HG03565 (cell line): ENCODE results near the gene ARHGEF37.
A peak's percentile ranks its signal among the peaks of the same experiment; 100 is the strongest.

Experiments
- ATAC-seq: cut with Tn5 transposase; IDR thresholded peaks from one replicate; pipeline ENCODE4 v1.9.1; 2021; ENCODE audit warnings: mild to moderate bottlenecking, moderate library complexity; ENCODE audit not compliant: unreplicated experiment

Gene ARHGEF37

DNA sequence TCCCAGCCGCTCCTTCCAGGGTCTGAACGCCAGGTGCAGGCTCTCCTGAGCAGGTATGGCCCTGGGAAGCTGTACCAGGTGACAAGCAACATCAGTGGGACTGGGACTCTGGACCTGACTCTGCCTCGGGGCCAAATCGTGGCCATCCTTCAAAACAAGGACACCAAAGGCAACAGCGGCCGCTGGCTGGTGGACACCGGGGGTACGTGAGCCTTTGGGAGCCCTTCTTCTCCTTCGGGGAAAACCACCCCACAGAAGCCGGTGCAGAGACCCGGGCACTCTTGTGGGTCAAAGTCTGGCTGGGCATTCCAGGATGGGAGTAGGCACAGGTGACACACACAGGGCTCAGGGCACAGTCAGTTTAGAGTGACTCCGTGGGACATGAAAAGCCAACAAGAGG is 45.8 kb downstream of the ARHGEF37 start:
- ATAC-seq, result no peak

DNA sequence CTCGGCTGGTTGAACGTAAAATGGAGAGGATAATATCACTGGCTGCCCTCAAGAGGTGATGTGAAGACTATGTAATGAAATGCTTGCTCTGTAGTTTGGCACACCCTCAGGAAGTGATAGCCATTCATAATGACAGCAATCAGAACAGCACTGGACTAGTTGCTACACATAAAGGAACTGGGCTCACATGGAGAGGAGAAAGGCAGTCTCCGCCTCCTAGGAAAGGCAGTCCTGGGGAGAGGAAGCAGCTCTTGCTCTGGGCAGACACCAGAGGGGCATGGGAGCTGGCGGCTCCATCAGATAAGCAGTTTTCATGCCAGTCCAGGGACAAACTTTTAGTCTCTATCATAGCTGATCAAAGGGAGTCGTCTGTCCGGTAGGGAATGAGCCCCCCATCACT is 46.9 kb downstream of the ARHGEF37 start:
- ATAC-seq, result no peak

DNA sequence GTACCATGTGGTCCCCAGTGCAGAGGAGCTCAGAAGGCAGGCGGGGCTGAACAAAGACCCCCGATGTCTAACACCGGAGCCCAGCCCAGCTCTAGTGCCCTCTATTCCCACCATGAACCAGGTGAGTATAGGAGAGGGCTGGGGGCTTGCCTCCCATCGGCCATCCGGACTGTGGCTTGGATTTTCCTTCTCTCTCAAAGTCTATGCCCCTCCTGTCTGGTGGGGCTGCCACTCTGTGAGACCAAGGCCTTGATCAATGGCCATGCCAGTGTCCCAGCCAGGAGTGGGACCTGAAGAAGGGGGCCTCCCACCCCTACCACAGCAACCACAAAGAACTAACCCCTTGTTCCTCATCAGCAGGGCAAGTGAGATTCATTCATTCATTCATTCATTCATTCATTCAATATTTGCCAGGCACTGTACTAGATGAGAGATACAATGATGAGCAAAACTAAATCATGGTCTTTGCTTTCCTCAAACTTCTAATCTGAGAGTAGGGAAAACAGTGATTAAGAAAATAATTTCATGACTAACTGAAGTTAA is 47.6 kb downstream of the ARHGEF37 start:
- ATAC-seq, result no peak

GRCh38 chr5:149629421-149629820 is 48.1 kb downstream of the ARHGEF37 start:
- ATAC-seq, result no peak

GRCh38 chr5:149630337-149630736 is 49.0 kb downstream of the ARHGEF37 start:
- ATAC-seq, result no peak

DNA sequence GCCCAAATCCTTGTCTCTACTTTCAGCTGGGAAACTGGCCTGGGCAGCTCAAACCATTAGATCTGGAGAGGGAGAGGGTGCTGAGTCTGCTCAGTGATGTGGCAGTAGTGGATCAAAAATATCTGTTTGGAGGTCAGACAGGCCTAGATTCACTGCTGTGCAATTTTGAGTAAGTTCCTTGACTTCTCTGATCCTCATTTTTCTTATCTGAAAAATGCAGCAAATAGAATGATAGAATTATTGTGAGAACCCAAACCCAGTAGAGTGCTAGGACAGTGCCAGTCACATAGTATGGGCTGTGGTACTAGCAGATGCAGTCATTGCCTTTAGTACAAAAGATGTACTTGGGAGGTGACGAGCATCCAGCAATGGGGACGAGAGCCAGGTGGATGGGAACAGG is 50.2 kb downstream of the ARHGEF37 start:
- no peak for ATAC-seq

- no peak for ATAC-seq
These were observed 51.3 kb downstream of the ARHGEF37 start for GRCh38 chr5:149632311-149633251.

DNA sequence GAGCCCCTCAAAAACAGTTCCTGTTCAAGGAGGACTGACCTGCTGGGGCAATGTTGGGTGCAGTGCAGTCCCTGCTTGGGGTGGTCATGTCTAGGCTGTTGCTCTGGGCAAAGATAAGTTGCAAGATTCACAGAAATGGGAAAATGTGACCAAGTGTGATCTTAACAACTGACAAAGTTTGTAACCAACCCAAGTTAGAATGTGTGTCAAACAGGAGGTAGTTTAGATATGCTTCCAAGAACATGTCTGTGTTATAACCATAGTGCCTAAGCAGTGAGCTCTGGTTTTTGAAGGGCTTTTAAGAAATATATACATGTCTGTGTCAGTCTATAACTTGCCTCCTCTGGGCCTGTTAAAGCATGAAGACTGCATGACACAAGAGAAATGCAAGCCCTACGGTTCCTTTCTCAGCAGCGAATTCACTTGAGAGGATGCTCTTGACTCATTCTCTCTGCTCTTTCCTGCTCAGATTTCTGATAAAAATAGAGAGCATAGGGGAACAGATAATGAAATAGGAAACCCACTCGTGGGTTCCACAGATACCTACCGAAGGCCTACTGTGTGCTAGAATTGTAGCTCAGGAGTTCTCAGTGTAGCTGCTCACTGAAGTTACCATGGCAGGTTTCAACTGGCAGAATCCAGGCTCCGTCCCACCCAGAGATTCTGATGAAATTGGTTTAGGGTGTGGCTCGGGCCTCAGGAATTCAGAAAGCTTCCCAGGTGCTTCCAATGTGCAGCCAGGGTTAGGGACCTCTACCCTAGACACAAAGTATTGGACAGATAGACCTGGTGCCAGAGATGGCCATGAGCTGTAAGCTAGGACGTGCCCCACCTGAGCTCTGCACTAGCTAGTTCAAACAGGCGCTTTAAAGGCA is 52.4 kb downstream of the ARHGEF37 start:
- ATAC-seq, result no peak

DNA sequence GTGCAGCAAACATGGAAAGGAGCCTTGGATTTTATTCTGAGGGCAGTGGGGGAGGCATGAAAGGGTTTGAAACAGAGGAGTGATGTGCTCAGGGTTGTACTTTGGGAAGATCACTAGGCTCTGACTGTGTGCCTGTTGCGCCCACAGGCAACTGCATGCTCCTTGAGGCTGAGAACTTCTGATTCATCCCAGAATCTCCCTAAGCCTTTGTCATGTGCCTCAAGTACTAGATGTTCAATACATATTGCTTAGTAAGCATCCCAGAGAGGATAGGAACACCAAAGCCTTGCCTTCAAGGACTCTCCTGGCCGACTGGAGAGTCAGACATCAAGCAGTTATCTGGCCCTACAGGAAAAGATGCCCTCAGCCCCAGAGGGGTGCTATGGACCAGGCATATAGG is 54.1 kb downstream of the ARHGEF37 start:
- ATAC-seq, result no peak

DNA sequence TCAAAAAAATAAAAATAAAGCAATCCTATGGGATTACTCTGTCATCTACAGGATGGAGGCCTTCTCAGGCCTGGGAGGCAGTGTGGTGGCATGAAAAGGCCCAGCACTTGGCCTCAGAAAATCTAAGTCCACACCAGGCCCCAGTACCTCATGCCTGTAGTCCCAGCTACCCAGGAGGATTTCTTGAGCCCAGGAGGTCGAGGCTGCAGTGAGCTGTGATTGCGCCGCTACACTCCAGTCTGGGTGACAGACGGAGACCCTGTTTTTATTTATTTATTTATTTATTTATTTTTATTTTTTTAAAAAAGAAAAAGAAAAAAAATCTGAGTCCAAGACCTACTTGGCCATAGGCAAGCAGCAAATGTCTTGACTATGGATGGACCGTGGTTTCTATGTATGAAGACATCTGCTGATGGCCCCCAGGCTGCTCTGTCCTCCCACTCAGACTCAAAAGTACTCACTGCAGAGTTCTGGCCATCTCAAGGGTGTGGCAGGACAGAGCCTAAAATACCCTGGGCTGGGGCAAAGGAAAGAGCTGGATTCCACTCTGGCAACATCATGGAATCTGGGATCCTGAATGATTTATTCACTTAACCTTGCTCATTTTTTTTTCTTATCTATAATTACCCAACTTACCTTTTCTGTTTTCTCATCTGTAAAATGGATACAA is 55.0 kb downstream of the ARHGEF37 start:
- ATAC-seq, result no peak

- peak; percentile 53 for ATAC-seq
These were observed 55.6 kb downstream of the ARHGEF37 start for GRCh38 chr5:149636861-149637246.

GRCh38 chr5:149638136-149638535 is 56.8 kb downstream of the ARHGEF37 start:
- ATAC-seq, result no peak

DNA sequence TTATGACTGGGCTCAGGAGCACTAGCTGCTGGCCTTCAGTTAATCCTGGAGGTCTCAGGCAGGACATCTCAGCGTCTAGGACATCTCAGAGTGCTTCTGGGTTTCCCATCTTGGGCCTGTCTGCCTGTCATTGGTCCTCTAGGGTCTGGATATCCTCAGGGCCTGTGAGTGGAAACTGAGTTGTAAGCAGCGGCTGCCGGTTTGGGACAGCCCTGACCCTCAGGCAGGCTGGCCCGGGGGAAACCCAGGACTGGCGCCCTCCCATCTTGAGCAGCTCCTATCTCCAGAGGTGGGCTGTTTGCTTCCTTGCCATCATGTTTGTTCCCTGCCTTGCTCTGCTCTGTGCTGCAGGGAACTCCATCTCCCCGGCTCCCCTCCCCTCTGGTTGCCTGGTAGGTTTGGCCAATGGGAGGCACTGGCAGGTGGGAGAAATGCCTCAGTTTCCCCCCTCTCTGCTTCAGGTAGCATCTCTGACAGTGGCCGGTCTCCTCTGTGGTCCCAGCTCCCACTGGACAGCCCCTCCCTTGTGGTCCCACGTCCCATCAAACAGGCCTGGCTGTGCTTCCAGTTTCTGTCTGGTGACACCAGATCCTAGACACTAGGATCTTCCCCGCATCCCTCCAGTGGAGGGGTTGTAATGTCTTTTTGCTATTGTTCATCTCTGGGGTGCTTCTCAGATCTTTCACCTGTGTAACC is 57.4 kb downstream of the ARHGEF37 start:
- ATAC-seq, result no peak

DNA sequence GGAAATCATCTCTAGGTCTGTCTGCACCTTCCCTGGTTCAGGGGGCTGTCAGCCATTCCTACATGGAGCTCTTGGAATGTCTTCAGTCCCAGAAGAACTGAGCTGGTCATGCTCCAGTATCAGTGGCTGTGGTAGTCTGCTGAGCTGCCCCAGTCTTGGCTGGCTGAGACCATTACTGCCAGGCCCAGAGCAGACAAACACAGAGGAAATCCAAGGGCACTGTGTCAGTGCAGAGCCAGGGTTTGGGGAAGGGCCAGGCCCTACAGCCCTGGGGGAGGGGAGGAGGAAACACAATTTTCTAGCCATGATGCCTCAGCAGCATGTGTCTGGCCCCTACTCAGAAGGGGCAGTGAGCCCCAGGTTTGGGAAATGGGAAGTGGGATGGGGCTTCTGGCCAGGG is 58.4 kb downstream of the ARHGEF37 start:
- ATAC-seq, result no peak

GRCh38 chr5:149640350-149640999 is 59.2 kb downstream of the ARHGEF37 start:
- ATAC-seq, result no peak

DNA sequence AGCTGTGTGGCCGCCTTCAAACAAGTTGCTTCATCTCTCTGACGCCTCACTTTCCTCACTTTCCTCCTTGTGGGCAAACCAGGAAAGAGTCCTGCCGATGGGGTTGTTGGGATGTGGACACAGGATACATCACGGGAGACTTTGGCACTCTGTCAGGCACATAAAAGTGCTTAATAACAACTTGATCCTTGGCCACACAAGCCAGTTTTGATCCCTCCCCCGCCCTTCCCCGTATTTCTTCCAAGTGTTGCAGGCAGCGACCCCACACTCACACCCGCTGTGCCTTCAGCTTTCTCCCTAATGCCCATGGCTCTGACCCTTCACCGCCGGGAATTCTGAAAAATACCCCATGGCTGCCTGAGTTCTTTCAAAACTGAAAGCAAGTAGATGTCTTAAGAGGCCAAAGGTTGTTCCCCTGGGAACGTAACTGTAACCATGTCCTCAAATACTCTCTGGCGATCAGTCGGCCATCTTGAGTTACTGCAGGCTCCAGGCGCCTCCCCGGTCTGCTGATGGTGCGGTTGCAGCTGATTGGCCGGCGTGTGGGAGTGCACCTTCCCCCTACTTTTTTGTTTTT is 59.8 kb downstream of the ARHGEF37 start:
- no peak for ATAC-seq

DNA sequence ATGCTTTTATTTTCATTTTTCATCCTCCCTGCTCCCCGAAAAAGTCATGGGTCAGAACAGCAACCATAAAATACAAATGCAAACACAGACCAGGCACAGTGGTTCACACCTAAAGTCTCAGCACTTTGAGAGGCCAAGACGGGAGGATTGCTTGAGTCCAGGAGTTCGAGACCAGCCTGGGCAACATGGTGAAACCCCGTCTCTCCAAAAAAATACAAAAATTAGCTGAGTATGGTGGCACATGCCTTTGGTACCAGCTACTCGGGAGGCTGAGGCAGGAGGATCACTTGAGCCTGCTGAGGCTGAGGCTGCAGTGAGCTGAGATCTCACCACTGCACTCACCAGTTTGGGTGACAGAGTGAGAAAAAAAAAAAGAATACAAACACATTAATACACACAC is 60.3 kb downstream of the ARHGEF37 start:
- ATAC-seq, result no peak

DNA sequence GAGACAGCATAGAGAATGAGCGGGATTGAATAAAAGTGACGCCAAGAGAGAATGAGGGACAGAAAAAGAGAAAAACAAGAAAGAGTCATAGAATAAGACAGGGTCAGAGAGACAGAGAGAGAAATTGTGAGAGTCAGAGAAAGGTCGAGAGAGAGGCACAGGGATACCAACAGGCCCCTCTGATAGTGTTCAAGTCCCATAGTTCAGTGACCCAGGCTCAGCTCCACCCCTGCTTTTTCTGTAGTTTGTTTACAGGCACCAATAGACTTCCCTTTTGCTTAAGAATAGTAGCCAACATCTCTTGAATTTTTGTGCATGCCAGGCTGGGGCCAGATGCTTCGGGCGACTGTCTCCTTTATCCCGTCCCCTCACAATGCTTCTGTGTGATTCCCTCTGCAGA is 62.5 kb downstream of the ARHGEF37 start:
- ATAC-seq, result no peak

GRCh38 chr5:149644629-149645028 is 63.3 kb downstream of the ARHGEF37 start:
- no peak for ATAC-seq

DNA sequence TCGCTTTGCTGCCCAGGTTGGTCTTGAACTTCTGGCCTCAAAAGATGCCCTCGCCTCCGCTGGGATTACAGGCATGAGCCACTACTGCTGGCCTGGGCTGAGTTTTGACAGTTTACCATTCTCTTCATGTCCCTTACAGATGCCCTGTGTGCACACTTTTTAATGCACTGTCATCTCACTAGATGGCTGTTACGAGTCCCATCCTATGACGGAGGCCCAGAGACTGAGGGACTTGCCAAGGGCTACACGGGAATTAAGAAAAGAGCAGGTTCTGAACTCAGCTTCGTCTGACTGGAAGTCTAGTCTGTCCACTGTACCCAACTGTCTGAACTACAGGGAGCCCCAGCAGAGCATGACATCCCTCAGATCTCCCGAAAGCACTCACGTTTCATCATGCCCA is 63.9 kb downstream of the ARHGEF37 start:
- ATAC-seq, result no peak
